ENCODE data around the gene NOL4L. TPM values are rescaled to one million over a fixed set of nuclear protein-coding genes. Genes with fewer than 3 reads are reported as not detected.

The NOL4L gene
- total and polyA plus RNA-seq, 2 experiments from 2014 or later, result 35.6 to 42.9 TPM

DNA sequence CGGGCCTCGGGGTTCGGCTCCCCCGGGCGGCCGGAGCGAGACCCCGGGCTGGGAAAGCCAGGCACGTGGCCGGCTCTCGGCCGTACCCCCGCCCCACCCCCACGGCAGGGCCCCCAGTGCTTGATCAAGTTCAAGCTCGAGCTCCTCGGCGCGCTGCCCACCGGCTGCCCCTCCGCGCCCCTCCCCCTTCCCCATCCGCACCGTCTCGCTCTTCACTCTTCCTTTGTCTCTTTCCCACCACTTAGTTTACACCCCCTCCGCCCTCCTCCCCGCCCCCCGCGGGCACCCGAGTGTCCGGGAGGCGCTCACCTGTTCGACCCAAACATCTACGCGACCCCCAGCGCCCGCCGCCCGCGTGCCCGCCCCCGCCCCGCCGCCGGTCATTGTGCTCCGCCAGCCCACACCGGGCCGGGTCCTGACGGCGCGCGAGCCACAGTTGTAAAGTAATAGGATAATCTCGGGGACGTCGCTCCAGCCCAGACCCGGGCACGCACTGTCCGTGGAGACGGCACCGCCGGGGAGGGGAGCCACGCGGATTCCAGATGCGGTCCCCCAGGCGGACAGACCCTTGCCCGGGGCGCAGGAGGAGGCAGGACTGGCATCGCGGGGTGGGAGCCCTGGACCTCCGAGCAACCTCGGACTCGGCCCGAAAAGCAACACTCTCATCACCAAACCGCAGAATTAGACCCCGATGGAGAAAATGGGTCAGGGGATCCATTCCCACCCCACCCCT, 100.7 kb downstream of the NOL4L start:
- H3K4me2 ChIP-seq, result peak overlapping the region; percentile 99
- H3K9me2 ChIP-seq (replicated peaks; ENCODE audit: insufficient read depth), result no peaks in the 10 kb centered on the region
- H3K4me1 ChIP-seq (ENCODE audit: insufficient read depth), result peaks cover 40% of the 10 kb centered on the region
- no peaks in the 10 kb centered on the region for H3K27me3 ChIP-seq
- H3K79me2 ChIP-seq, result peaks cover 51% of the 10 kb centered on the region
- TF ChIP-seq EZH2phosphoT487 (IDR thresholded peaks at IDR 0.05; ENCODE audit: low read depth, severe bottlenecking, unreplicated experiment) (no peak), EZH2 (IDR thresholded peaks at IDR 0.05; ENCODE audit: borderline replicate concordance) (no peak)
- TF ChIP-seq, protein P1, sequence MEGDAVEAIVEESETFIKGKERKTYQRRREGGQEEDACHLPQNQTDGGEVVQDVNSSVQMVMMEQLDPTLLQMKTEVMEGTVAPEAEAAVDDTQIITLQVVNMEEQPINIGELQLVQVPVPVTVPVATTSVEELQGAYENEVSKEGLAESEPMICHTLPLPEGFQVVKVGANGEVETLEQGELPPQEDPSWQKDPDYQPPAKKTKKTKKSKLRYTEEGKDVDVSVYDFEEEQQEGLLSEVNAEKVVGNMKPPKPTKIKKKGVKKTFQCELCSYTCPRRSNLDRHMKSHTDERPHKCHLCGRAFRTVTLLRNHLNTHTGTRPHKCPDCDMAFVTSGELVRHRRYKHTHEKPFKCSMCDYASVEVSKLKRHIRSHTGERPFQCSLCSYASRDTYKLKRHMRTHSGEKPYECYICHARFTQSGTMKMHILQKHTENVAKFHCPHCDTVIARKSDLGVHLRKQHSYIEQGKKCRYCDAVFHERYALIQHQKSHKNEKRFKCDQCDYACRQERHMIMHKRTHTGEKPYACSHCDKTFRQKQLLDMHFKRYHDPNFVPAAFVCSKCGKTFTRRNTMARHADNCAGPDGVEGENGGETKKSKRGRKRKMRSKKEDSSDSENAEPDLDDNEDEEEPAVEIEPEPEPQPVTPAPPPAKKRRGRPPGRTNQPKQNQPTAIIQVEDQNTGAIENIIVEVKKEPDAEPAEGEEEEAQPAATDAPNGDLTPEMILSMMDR (IDR thresholded peaks at IDR 0.05; ENCODE audit: poor library complexity), result no peak
- DNase-seq (ENCODE audit: low spot score), result peak; percentile 77
- 1% methylated on average over 43 of the region's 74 CpGs for WGBS (ENCODE audit: low lambda C conversion rate, missing lambda C conversion rate)
- H3K27ac ChIP-seq, result peak overlapping the region; percentile 98
- no peaks in the 10 kb centered on the region for H3K9me3 ChIP-seq (ENCODE audit: low read depth)
- H4K20me1 ChIP-seq (ENCODE audit: insufficient read depth, poor library complexity, severe bottlenecking), result peaks cover 34% of the 10 kb centered on the region
- no peaks in the 10 kb centered on the region for H3K36me3 ChIP-seq (replicated peaks; ENCODE audit: insufficient read depth, low read depth)
- H2AFZ ChIP-seq, result peak overlapping the region; percentile 0
- H3K4me3 ChIP-seq, result peak overlapping the region; percentile 94

DNA sequence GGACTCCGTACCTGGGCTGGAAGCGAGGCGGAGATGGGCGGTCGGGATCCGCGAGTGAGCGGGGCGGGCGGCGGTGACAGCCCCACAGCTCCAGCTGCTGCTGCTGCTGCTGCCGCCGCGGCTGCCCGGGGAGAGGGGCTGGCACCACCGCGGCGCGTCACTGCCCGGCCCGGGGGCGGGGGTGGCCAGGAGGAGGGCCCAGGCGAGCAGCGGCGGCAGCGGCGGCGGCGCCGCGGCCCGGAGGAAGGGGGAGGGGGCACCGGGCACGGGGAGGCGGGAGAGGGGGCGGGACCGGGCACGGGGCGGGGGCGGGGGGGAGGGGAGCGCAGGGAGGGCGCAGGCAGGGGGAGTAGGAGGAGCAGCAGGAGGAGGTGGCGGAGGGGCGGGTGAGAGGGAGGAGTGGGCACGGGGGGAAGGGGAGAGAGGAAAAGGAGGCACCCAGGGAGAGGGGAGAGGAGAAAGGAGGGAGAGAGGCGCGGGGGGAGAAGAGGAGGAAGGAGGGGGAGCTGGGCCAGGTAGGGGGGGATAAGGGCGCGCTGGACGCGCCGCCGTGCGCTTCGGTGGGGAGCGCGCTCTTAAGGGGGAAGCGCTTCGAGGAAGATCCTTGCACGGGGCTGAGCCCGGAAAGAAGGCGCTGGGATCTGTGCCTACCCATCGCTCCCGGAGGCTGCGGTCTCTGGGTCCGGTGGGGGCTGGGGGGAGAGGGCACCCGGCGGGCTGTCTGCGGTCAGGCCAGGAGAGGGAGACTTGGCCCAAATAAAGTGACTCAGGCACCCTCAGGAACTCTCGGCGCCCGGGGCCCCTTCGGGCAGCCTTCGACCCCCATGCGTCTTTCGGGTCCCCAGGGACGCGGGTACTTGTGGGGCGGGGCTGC, 101.5 kb downstream of the NOL4L start:
- Histone ChIP-seq H3K4me3 (peak overlapping the region; percentile 99), H3K4me1 (ENCODE audit: insufficient read depth) (peaks cover 48% of the 10 kb centered on the region), H3K79me2 (peaks cover 59% of the 10 kb centered on the region), H3K36me3 (replicated peaks; ENCODE audit: insufficient read depth, low read depth) (no peaks in the 10 kb centered on the region), H3K9me2 (replicated peaks; ENCODE audit: insufficient read depth) (no peaks in the 10 kb centered on the region), H3K27me3 (no peaks in the 10 kb centered on the region), H4K20me1 (ENCODE audit: insufficient read depth, poor library complexity, severe bottlenecking) (peaks cover 42% of the 10 kb centered on the region), H3K27ac (peak overlapping the region; percentile 98), H2AFZ (peak overlapping the region; percentile 0), H3K4me2 (peak overlapping the region; percentile 99), H3K9me3 (ENCODE audit: low read depth) (no peaks in the 10 kb centered on the region)
- DNase-seq (ENCODE audit: low spot score), result peak; percentile 96
- TF ChIP-seq EZH2phosphoT487 (IDR thresholded peaks at IDR 0.05; ENCODE audit: low read depth, severe bottlenecking, unreplicated experiment), result no peak
- no peak for TF ChIP-seq EZH2 (IDR thresholded peaks at IDR 0.05; ENCODE audit: borderline replicate concordance)
- TF ChIP-seq, protein P1 (IDR thresholded peaks at IDR 0.05; ENCODE audit: poor library complexity), result peak; percentile 10
- 2% methylated on average over 14 of the region's 79 CpGs for WGBS (ENCODE audit: low lambda C conversion rate, missing lambda C conversion rate)

DNA sequence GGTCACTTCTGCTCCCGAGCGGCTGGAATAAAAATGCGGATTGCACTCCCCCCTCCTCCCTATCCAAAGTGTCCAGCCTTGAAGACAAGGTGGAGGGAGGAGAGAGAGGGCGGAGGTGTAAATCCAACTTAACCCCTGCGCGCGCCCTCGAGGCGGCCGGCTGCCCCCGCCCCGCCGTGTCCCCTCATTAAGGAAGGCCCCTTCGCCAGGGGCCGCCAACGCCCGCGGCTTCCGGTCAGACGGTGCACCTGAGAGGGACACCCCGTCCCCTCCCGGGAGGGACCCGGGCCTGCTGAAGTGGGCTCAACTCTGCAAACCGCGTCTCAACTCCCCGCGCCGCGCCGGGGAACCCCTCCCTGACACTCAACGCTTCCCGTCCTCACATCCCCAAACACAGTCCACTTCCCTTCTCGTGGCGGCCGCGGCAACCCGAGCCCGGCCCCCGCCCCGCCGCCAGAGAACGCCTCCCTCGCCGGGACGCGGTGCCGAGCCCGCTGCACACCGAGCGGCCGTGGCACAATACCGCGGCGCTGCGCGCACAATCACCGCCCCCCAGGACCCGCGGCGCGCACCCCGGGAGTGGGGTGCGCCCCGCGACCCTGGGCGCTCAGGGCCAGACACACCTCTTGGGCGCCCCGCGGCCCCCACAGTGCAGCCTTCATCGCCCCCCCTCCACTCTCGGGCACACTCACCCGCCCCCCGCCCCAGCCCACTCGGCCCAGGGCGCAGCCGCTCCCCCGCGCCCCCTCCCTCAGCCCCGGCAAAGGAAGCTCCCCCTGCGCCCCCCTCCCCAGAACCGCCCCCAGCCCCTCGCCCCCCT, 102.5 kb downstream of the NOL4L start:
- Histone ChIP-seq H4K20me1 (ENCODE audit: insufficient read depth, poor library complexity, severe bottlenecking) (peaks cover 51% of the 10 kb centered on the region), H2AFZ (no peak overlapping the region), H3K27ac (peak overlapping the region; percentile 96), H3K4me2 (peak overlapping the region; percentile 99), H3K79me2 (peaks cover 68% of the 10 kb centered on the region), H3K4me3 (peak overlapping the region; percentile 99), H3K27me3 (no peaks in the 10 kb centered on the region), H3K4me1 (ENCODE audit: insufficient read depth) (peaks cover 56% of the 10 kb centered on the region), H3K9me2 (replicated peaks; ENCODE audit: insufficient read depth) (no peaks in the 10 kb centered on the region), H3K36me3 (replicated peaks; ENCODE audit: insufficient read depth, low read depth) (no peaks in the 10 kb centered on the region), H3K9me3 (ENCODE audit: low read depth) (no peaks in the 10 kb centered on the region)
- peak; percentile 78 for DNase-seq (ENCODE audit: low spot score)
- TF ChIP-seq EZH2 (IDR thresholded peaks at IDR 0.05; ENCODE audit: borderline replicate concordance) (no peak), EZH2phosphoT487 (IDR thresholded peaks at IDR 0.05; ENCODE audit: low read depth, severe bottlenecking, unreplicated experiment) (no peak)
- TF ChIP-seq, protein P1 (IDR thresholded peaks at IDR 0.05; ENCODE audit: poor library complexity), result no peak
- 1% methylated on average over 38 of the region's 82 CpGs for WGBS (ENCODE audit: low lambda C conversion rate, missing lambda C conversion rate)
